Measurements from ENCODE around the gene GPX3.

GPX3 gene

DNA sequence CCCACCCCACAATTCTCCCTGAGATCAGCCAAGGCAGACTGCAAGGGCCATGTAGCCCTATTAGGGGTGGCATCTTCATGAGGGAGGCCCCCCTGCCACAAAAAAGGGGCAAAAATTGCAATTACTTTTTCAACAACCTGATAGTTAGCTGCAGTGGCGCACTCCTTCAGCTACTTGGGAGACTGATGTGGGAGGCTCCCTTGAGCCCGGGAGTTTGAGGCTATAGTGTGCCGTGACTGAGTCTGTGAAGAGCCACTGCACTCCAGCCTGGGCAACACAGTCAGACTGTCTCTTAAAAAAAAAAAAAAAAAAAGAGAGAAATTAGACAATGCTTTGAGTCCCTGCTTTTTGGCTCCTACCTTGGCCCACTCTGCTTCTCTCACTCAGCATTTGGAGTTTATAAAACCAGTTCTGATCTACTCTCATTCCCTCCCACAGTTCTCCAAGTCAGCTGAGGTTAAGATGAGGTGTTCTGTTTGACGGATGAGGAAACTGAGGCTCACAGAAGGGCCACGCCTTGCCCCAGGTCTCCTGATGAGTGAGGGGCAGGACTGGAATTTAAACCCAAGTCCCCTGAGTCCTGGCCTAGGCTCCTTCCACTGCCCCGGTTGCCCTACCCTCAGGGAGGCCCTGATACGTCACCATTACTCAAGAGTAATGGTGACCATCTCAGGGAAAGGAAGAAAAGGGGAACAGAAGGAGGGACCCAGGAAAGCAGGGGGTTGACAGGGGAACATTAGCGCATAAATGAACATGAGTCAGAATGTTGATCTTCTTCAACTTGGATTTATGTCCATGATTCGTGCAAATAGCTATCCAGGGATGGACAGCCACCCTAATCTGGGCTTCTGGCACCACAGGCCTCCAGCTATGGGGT, 9.0 kb downstream of the GPX3 start:
- CTCF ChIA-PET, result interaction anchor here (1.4 to 13.6 kb wide), 2 partner anchors 10 to 21 kb away, joined by 5 to 108 read pairs; no protein-coding TSS in a partner anchor
- DNase-seq (ENCODE audit: extremely low spot score), result no peak

DNA sequence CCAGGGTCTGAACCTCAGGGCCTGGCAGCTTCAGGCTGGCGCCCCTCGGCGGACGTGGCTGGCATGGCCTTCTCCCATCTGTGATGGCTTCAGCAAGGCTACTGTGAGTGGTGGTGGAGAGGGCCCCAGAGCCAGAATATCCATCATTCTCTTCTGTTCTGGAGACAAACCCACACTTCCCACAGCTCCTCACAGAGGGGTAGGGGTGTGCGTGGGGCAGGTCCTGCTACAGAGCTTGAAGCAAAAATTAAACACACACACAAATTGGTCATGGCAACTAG, 9.6 kb downstream of the GPX3 start:
- TF ChIP-seq, protein P1, sequence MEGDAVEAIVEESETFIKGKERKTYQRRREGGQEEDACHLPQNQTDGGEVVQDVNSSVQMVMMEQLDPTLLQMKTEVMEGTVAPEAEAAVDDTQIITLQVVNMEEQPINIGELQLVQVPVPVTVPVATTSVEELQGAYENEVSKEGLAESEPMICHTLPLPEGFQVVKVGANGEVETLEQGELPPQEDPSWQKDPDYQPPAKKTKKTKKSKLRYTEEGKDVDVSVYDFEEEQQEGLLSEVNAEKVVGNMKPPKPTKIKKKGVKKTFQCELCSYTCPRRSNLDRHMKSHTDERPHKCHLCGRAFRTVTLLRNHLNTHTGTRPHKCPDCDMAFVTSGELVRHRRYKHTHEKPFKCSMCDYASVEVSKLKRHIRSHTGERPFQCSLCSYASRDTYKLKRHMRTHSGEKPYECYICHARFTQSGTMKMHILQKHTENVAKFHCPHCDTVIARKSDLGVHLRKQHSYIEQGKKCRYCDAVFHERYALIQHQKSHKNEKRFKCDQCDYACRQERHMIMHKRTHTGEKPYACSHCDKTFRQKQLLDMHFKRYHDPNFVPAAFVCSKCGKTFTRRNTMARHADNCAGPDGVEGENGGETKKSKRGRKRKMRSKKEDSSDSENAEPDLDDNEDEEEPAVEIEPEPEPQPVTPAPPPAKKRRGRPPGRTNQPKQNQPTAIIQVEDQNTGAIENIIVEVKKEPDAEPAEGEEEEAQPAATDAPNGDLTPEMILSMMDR (IDR thresholded peaks at IDR 0.05; ENCODE audit: control extremely low read depth, extremely low read depth, low read depth, missing control alignments), result no peak
- CTCF ChIA-PET, result interaction anchor here (1.4 to 13.6 kb wide), 3 partner anchors 9 to 20 kb away, joined by 5 to 108 read pairs (median 5); no protein-coding TSS in a partner anchor
- no peak for DNase-seq (ENCODE audit: extremely low spot score)
- POLR2A ChIA-PET, result no interaction called here

More for the DNA sequence above, 9.0 kb downstream of the GPX3 start:
- TF ChIP-seq, protein P1 (IDR thresholded peaks at IDR 0.05; ENCODE audit: control extremely low read depth, extremely low read depth, low read depth, missing control alignments), result no peak
- POLR2A ChIA-PET, result interaction anchor here (0.6 kb wide), 1 partner anchor 95 kb away, joined by 3 read pairs; no protein-coding TSS in a partner anchor

DNA sequence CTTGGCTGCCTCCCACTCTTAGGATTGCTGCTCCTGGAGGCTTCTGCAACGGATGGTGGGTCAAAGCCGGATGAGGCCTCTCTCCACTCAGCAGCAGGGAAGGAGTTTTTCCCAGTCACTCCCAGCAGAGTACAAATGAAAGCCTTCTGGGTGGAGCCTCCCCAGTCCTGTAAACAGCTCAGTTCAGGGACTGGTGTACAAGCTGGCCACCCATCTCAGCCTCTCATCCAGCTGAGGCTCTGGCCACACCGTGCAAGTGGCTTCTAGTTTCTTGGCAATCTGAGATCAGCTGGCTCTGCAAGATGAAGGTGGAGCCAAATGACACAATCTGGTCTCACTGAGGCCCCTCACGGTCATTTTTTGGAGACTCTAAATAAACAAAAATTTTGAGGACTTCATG, 10.0 kb downstream of the GPX3 start:
- TF ChIP-seq, protein P1 (IDR thresholded peaks at IDR 0.05; ENCODE audit: control extremely low read depth, extremely low read depth, low read depth, missing control alignments), result no peak
- ChIA-PET POLR2A (no interaction called here), CTCF (interaction anchor here (1.0 to 13.6 kb wide), 5 partner anchors 9 to 135 kb away, joined by 3 to 108 read pairs (median 5); no protein-coding TSS in a partner anchor)
- DNase-seq (ENCODE audit: extremely low spot score), result no peak

DNA sequence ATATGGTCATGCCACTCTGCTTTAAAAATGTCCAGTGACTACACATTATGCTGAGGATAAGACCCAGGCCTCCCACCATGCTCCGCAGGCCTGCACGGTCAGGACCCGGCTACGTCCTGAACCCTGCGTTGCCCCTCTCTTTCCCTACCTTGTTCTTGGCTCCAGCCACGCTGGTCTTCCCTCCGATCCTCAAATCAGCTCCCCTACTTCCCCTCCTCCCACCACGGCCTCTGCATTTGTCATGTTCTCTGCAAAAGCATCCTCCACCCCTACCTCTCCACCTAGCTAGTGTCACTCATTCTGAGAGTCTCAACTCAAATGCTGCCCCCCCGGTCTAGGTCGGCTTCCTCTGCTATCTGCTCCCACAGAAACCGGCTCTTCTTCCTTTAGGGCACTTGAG, 11.2 kb downstream of the GPX3 start:
- TF ChIP-seq, protein P1 (IDR thresholded peaks at IDR 0.05; ENCODE audit: control extremely low read depth, extremely low read depth, low read depth, missing control alignments), result no peak
- CTCF ChIA-PET, result interaction anchor here (1.0 to 13.6 kb wide), 4 partner anchors 10 to 134 kb away, joined by 3 to 108 read pairs (median 4); no protein-coding TSS in a partner anchor
- no peak for DNase-seq (ENCODE audit: extremely low spot score)
- POLR2A ChIA-PET, result no interaction called here

DNA sequence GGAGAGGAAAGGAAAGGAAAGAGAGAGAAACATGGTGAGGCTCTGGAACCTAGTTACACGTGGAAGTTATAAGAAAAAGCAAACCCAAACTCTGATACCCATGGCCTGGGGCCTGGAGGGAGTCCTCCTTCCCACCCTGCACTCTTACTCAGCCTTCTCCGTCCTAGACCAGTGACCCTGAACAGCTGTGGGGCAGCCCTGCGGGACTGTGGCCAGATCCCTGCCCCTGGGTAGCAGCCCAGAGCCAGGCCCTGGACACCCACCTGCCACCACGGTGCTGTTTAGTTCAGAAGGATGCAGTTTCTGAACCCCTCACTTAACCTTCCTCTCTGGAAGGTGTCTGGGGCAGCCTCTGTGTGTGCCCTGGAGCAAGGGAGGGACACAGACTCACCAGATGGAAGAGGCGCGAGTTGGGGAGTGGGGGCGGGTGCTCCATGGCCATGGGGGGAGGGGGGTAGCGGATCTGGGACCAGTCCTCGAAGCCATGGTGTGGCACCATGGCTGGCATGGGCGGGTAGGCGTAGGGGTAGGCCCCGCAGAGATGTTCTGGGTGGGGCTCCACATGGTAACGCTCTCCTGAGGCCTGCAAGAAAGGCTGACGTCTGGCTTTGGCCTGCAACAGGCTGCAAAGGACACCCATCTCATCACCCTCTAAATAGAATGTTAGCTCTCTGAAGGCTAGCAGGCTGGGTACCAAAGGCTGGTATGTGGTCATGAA, 13.0 kb downstream of the GPX3 start:
- ChIA-PET CTCF (interaction anchor here (2.0 to 13.6 kb wide), 2 partner anchors 17 to 82 kb away, joined by 5 to 108 read pairs; no protein-coding TSS in a partner anchor), POLR2A (no interaction called here)
- TF ChIP-seq, protein P1 (IDR thresholded peaks at IDR 0.05; ENCODE audit: control extremely low read depth, extremely low read depth, low read depth, missing control alignments), result no peak
- no peak for DNase-seq (ENCODE audit: extremely low spot score)
